ENCODE measurements around the gene TMC4. TPM values are rescaled to one million over a fixed set of nuclear protein-coding genes. Genes with fewer than 3 reads are reported as not detected.
"Not testable (repeated sequence)": the region's sequence is repeated elsewhere in the genome, so short reads cannot be mapped to it uniquely, and the experiment has no call there.

TMC4 gene
- polyA plus RNA-seq, 1 donor from 2014 or later: 0.15 TPM

GRCh38 chr19:54207676-54207982 is 34.7 kb upstream of the TMC4 start:
- Histone ChIP-seq H3K27me3 (ENCODE audit: insufficient read depth, low read depth, low read length) (no peaks in the 10 kb centered on the region), H3K9me2 (ENCODE audit: insufficient read depth, low read length) (no peaks in the 10 kb centered on the region), H4K20me1 (ENCODE audit: insufficient read depth) (peaks cover 13% of the 10 kb centered on the region), H3K79me2 (replicated peaks; ENCODE audit: insufficient read depth, low read length) (peaks cover 31% of the 10 kb centered on the region), H3K36me3 (ENCODE audit: insufficient read depth, low read length) (no peaks in the 10 kb centered on the region), H3K4me2 (ENCODE audit: low read length) (no peak overlapping the region), H3K9me3 (ENCODE audit: low read length) (no peaks in the 10 kb centered on the region), H3K4me3 (ENCODE audit: low read length) (no peak overlapping the region), H3K9ac (ENCODE audit: low read length) (no peak overlapping the region), H3F3A (ENCODE audit: insufficient read depth, low read length, poor library complexity, severe bottlenecking) (no peaks in the 10 kb centered on the region), H2AFZ (ENCODE audit: low read depth, low read length) (no peak overlapping the region), H3K27ac (ENCODE audit: low read length) (no peak overlapping the region)
- TF ChIP-seq EZH2 (IDR thresholded peaks at IDR 0.05; ENCODE audit: borderline replicate concordance, insufficient read depth, low read length, poor library complexity, severe bottlenecking) (no peak), TAF1 (IDR thresholded peaks at IDR 0.05; ENCODE audit: low read depth) (no peak), CTCF (IDR thresholded peaks at IDR 0.05; ENCODE audit: poor library complexity, severe bottlenecking) (no peak), POLR2AphosphoS5 (IDR thresholded peaks at IDR 0.05) (no peak), RAD21 (conservative IDR thresholded peaks at IDR 0.05) (no peak), EP300 (conservative IDR thresholded peaks at IDR 0.05; ENCODE audit: poor library complexity, severe bottlenecking) (no peak)

GRCh38 chr19:54207193-54207592 is 34.2 kb upstream of the TMC4 start:
- H3F3A ChIP-seq (ENCODE audit: insufficient read depth, low read length, poor library complexity, severe bottlenecking); H3K4me3 ChIP-seq (ENCODE audit: low read length); H3K27me3 ChIP-seq (ENCODE audit: insufficient read depth, low read depth, low read length); H2AFZ ChIP-seq (ENCODE audit: low read depth, low read length); H3K27ac ChIP-seq (ENCODE audit: low read length); H3K4me2 ChIP-seq (ENCODE audit: low read length); H3K9me3 ChIP-seq (ENCODE audit: low read length); H3K36me3 ChIP-seq (ENCODE audit: insufficient read depth, low read length); H3K9me2 ChIP-seq (ENCODE audit: insufficient read depth, low read length); H3K9ac ChIP-seq (ENCODE audit: low read length): not testable (repeated sequence)
- Histone ChIP-seq H3K79me2 (replicated peaks; ENCODE audit: insufficient read depth, low read length) (peaks cover 35% of the 10 kb centered on the region), H4K20me1 (ENCODE audit: insufficient read depth) (peaks cover 13% of the 10 kb centered on the region)

- Histone ChIP-seq H4K20me1 (ENCODE audit: insufficient read depth) (peaks cover 13% of the 10 kb centered on the region), H3K9me3 (ENCODE audit: low read length) (no peaks in the 10 kb centered on the region), H3K36me3 (ENCODE audit: insufficient read depth, low read length) (no peaks in the 10 kb centered on the region), H3K27ac (ENCODE audit: low read length) (no peak overlapping the region), H3F3A (ENCODE audit: insufficient read depth, low read length, poor library complexity, severe bottlenecking) (no peaks in the 10 kb centered on the region), H3K4me3 (ENCODE audit: low read length) (no peak overlapping the region), H3K27me3 (ENCODE audit: insufficient read depth, low read depth, low read length) (no peaks in the 10 kb centered on the region), H3K79me2 (replicated peaks; ENCODE audit: insufficient read depth, low read length) (peaks cover 39% of the 10 kb centered on the region), H2AFZ (ENCODE audit: low read depth, low read length) (no peak overlapping the region), H3K9me2 (ENCODE audit: insufficient read depth, low read length) (no peaks in the 10 kb centered on the region), H3K4me2 (ENCODE audit: low read length) (no peak overlapping the region), H3K9ac (ENCODE audit: low read length) (no peak overlapping the region)
- TF ChIP-seq POLR2AphosphoS5 (IDR thresholded peaks at IDR 0.05) (no peak), EZH2 (IDR thresholded peaks at IDR 0.05; ENCODE audit: borderline replicate concordance, insufficient read depth, low read length, poor library complexity, severe bottlenecking) (no peak), RAD21 (conservative IDR thresholded peaks at IDR 0.05) (no peak), SMC3 (conservative IDR thresholded peaks at IDR 0.05; ENCODE audit: poor library complexity) (no peak), CTCF (IDR thresholded peaks at IDR 0.05; ENCODE audit: poor library complexity, severe bottlenecking) (no peak), EP300 (conservative IDR thresholded peaks at IDR 0.05; ENCODE audit: poor library complexity, severe bottlenecking) (no peak), MXI1 (conservative IDR thresholded peaks at IDR 0.05; ENCODE audit: poor library complexity, severe bottlenecking) (no peak)
Observed at GRCh38 chr19:54206831-54207177, 33.8 kb upstream of the TMC4 start.

All from neural cell (in vitro differentiated cells).